ENCODE measurements around the gene GLB1L. TPM values are rescaled to one million over a fixed set of nuclear protein-coding genes. Genes with fewer than 3 reads are reported as not detected.

Gene GLB1L
- total RNA-seq, 1 experiment from 2014 or later: 6.1 TPM

GRCh38 chr2:219286436-219287115 is 41.3 kb upstream of the GLB1L start (continued):
- TF ChIP-seq, protein P1, sequence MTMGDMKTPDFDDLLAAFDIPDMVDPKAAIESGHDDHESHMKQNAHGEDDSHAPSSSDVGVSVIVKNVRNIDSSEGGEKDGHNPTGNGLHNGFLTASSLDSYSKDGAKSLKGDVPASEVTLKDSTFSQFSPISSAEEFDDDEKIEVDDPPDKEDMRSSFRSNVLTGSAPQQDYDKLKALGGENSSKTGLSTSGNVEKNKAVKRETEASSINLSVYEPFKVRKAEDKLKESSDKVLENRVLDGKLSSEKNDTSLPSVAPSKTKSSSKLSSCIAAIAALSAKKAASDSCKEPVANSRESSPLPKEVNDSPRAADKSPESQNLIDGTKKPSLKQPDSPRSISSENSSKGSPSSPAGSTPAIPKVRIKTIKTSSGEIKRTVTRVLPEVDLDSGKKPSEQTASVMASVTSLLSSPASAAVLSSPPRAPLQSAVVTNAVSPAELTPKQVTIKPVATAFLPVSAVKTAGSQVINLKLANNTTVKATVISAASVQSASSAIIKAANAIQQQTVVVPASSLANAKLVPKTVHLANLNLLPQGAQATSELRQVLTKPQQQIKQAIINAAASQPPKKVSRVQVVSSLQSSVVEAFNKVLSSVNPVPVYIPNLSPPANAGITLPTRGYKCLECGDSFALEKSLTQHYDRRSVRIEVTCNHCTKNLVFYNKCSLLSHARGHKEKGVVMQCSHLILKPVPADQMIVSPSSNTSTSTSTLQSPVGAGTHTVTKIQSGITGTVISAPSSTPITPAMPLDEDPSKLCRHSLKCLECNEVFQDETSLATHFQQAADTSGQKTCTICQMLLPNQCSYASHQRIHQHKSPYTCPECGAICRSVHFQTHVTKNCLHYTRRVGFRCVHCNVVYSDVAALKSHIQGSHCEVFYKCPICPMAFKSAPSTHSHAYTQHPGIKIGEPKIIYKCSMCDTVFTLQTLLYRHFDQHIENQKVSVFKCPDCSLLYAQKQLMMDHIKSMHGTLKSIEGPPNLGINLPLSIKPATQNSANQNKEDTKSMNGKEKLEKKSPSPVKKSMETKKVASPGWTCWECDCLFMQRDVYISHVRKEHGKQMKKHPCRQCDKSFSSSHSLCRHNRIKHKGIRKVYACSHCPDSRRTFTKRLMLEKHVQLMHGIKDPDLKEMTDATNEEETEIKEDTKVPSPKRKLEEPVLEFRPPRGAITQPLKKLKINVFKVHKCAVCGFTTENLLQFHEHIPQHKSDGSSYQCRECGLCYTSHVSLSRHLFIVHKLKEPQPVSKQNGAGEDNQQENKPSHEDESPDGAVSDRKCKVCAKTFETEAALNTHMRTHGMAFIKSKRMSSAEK (CRISPR knock-in tag; IDR thresholded peaks at IDR 0.05; ENCODE audit: borderline replicate concordance): no peak
- no peak for TF ChIP-seq TEAD4 (CRISPR knock-in tag; IDR thresholded peaks at IDR 0.05)
- TF ChIP-seq ZBTB21 (CRISPR knock-in tag; IDR thresholded peaks at IDR 0.05; ENCODE audit: borderline replicate concordance): 0 out of 2 replicates have a peak, but pooled peaks have one; percentile 17

DNA sequence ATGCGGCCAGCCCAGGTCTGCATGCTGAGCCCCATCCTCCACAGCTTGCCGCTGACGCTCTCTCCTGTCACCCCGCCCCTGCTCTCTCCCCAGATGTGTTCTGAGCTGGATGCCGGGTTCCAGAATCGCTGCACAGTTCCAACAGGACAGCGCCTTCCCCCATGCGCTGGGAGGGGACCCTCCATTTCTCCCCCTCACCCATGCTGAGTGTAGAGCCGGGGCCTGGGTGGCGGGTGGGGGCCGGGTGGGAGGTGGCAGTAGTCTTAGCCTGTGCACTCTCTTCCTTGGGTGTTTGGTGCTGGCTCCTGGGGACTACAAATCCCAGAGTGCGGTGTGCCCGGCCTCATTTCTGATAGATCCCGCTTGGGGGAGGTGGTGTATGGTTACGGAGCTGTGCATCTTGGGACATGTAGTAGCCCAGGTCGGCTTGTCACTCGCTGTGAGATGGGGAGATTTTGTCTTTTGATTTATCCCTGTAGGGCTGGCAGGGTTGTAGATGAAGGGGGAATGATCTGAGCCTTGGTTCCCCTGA is 40.7 kb upstream of the GLB1L start:
- ChIA-PET CTCF (interaction anchor here (0.6 to 3.4 kb wide), 13 partner anchors 8 to 290 kb away, joined by 3 to 62 read pairs (median 5); partner anchors contain the start of genes SPEG and TUBA4B), POLR2A (interaction anchor here (1.2 to 2.1 kb wide), 2 partner anchors 9 to 41 kb away, joined by 3 to 5 read pairs; partner anchors contain the start of genes GLB1L and STK16)
- Mint-ChIP-seq H3K27ac (peak overlapping the region; percentile 26; the same call in 1 of the 2 replicates), H3K27me3 (ENCODE audit: low read depth) (no peaks in the 10 kb centered on the region; the same call in 1 of the 2 replicates), H3K9me3 (no peaks in the 10 kb centered on the region), H3K4me3 (peak overlapping the region; percentile 32), H3K4me1 (peaks cover 11% of the 10 kb centered on the region), H3K36me3 (peaks cover 8% of the 10 kb centered on the region; the same call in 1 of the 2 replicates)
- DNase-seq (ENCODE audit: low spot score): peak; percentile 78
- peak; percentile 97 for ATAC-seq
- TF ChIP-seq MXD4 (CRISPR knock-in tag; IDR thresholded peaks at IDR 0.05; ENCODE audit: borderline replicate concordance) (no peak), CDX4 (CRISPR knock-in tag; IDR thresholded peaks at IDR 0.05; ENCODE audit: borderline replicate concordance) (no peak), AFF4 (CRISPR knock-in tag; IDR thresholded peaks at IDR 0.05; ENCODE audit: borderline replicate concordance) (no peak), ATF1 (CRISPR knock-in tag; IDR thresholded peaks at IDR 0.05) (no peak), E2F4 (CRISPR knock-in tag; IDR thresholded peaks at IDR 0.05; ENCODE audit: borderline replicate concordance, low read depth) (no peak), AR (CRISPR knock-in tag; IDR thresholded peaks at IDR 0.05) (no peak), GABPB1 (CRISPR knock-in tag; IDR thresholded peaks at IDR 0.05) (no peak), TEAD4 (CRISPR knock-in tag; IDR thresholded peaks at IDR 0.05) (no peak), JUN (CRISPR knock-in tag; IDR thresholded peaks at IDR 0.05) (no peak), TEAD1 (CRISPR knock-in tag; IDR thresholded peaks at IDR 0.05) (no peak), ZNF396 (CRISPR knock-in tag; IDR thresholded peaks at IDR 0.05; ENCODE audit: borderline replicate concordance) (no peak)
- TF ChIP-seq, protein P1 (CRISPR knock-in tag; IDR thresholded peaks at IDR 0.05; ENCODE audit: borderline replicate concordance): no peak
- TF ChIP-seq, protein P2, sequence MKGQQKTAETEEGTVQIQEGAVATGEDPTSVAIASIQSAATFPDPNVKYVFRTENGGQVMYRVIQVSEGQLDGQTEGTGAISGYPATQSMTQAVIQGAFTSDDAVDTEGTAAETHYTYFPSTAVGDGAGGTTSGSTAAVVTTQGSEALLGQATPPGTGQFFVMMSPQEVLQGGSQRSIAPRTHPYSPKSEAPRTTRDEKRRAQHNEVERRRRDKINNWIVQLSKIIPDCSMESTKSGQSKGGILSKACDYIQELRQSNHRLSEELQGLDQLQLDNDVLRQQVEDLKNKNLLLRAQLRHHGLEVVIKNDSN (CRISPR knock-in tag; IDR thresholded peaks at IDR 0.05): no peak

Measured in WTC11 (cell line).